ENCODE results near the gene TBL1X.

GRCh38 chrX:9642270-9642995 is 177.6 kb downstream of the TBL1X start:
- TF ChIP-seq POLR2AphosphoS5 (IDR thresholded peaks at IDR 0.05; ENCODE audit: low read depth, low read length) (no peak), TAF1 (IDR thresholded peaks at IDR 0.05; ENCODE audit: borderline replicate concordance, insufficient read depth, low read length) (no peak)
